Heart left ventricle (tissue), 13 donors: ENCODE results near the gene RABL6.

Experiments
- CTCF ChIP-seq, 12 donors: fragments of 200-600 bp; sonication (generic) in 4 of 12; IDR thresholded peaks; one replicate each; pipeline versions ENCODE4 v1.5.0 to v1.8.0; 2018 to 2022; ENCODE audit warnings: antibody characterized with exemption in 12 of 12, mild to moderate bottlenecking in 5 of 12
- POLR2A ChIP-seq, 2 donors: fragments of 450-650 bp; IDR thresholded peaks; one replicate each; pipeline ENCODE4 v1.6.1; 2017; ENCODE audit warnings: antibody characterized with exemption in 2 of 2, mild to moderate bottlenecking in 2 of 2, moderate library complexity in 2 of 2
- donor health status: ischemic (EF 13 %, LVEDD 7.1; RV severe dilation, severe dysfunction).
- donor health status: DM: no; HTN: yes; CAD: no.
- donor health status: DM: no; HTN: no; CAD: no.
- donor health status: ischemic (EF 25% LVEDD 6.9; RV normal size, moderate dysfunction).
- donor health status: ischemic (EF 25% LVEDD 5.7; RV mildly dilated, moderate dysfunction).
- donor health status: ischemic (EF 35%, LVEDD 5.7; RV mildly dilated, moderate dysfunction).
- donor health status: nonischemic (EF 11% LVEDD 7.7; RV severe dilation, severe dysfunction).
- donor health status: DM: yes; HTN: yes; CAD: no.
- donor health status: PGD.
- donor health status: ischemic (EF 29% LVEDD 5.4; RV normal size, mild dysfunction).
- donor health status: nonischemic (EF 23%, LVEDD 6.1; RV moderate dilation, normal function).

- TF ChIP-seq CTCF (IDR thresholded peaks at IDR 0.05) = no peak
- no peak for TF ChIP-seq POLR2A (IDR thresholded peaks at IDR 0.05)
Measured at GRCh38 chr9:136845465-136846260, 37.9 kb downstream of the RABL6 start.
